HepG2 (cell line): ENCODE data around the gene C11orf21. TPM values are rescaled to one million over a fixed set of nuclear protein-coding genes. Genes with fewer than 3 reads are reported as not detected.

Experiments used
- ATF3 ChIP-seq: sonication (generic); formaldehyde crosslinking; IDR thresholded peaks from 2 replicates; pipeline ENCODE4 v1.4.0; 2020; ENCODE audit warnings: missing genetic modification reagents
- HIVEP1 ChIP-seq: sonication (generic); formaldehyde crosslinking; IDR thresholded peaks from 2 replicates; pipeline ENCODE4 v1.4.0; 2020; ENCODE audit warnings: mild to moderate bottlenecking, missing genetic modification reagents
- HNRNPH1 ChIP-seq: fragments of 200-400 bp; formaldehyde crosslinking; optimal IDR thresholded peaks from 2 replicates; pipeline ENCODE3; 2017; ENCODE audit warnings: mild to moderate bottlenecking, low read depth, low read length
- KDM6A ChIP-seq: IDR thresholded peaks from 2 replicates; pipeline ENCODE4 v1.6.1; 2016; ENCODE audit warnings: low read depth
- MIER3 ChIP-seq: IDR thresholded peaks from 2 replicates; pipeline ENCODE4 v1.6.1; 2016; ENCODE audit warnings: missing compliant biosample characterization, borderline replicate concordance
- NCOA5 ChIP-seq: sonication (generic); formaldehyde crosslinking; IDR thresholded peaks from 2 replicates; pipeline ENCODE4 v1.4.0; 2020; ENCODE audit warnings: missing genetic modification reagents
- POGZ ChIP-seq: sonication (generic); formaldehyde crosslinking; IDR thresholded peaks from 2 replicates; pipeline ENCODE4 v1.4.0; 2020; ENCODE audit warnings: mild to moderate bottlenecking, missing genetic modification reagents
- RORA ChIP-seq: sonication (generic); formaldehyde crosslinking; IDR thresholded peaks from 2 replicates; pipeline ENCODE4 v1.5.0; 2020; ENCODE audit warnings: mild to moderate bottlenecking, missing genetic modification reagents, moderate library complexity
- SCMH1 ChIP-seq: sonication (generic); formaldehyde crosslinking; IDR thresholded peaks from 2 replicates; pipeline ENCODE4 v1.9.0; 2021; ENCODE audit warnings: missing genetic modification reagents, mild to moderate bottlenecking, borderline replicate concordance
- SNAI1 ChIP-seq: sonication (generic); formaldehyde crosslinking; IDR thresholded peaks from 2 replicates; pipeline ENCODE4 v1.5.0; 2020; ENCODE audit warnings: mild to moderate bottlenecking, missing genetic modification reagents, borderline replicate concordance
- TAF1 ChIP-seq: sonication (generic); formaldehyde crosslinking; IDR thresholded peaks from 2 replicates; pipeline ENCODE4 v1.4.0; 2020; ENCODE audit warnings: missing genetic modification reagents
- TOE1 ChIP-seq: sonication (generic); formaldehyde crosslinking; IDR thresholded peaks from 2 replicates; pipeline ENCODE4 v1.4.0; 2020; ENCODE audit warnings: mild to moderate bottlenecking, missing genetic modification reagents
- YEATS2 ChIP-seq: sonication (generic); formaldehyde crosslinking; IDR thresholded peaks from 2 replicates; pipeline ENCODE4 v1.4.0; 2020; ENCODE audit warnings: missing genetic modification reagents, borderline replicate concordance
- ZBTB7A ChIP-seq: sonication (generic); formaldehyde crosslinking; IDR thresholded peaks from 2 replicates; pipeline ENCODE4 v1.8.0; 2022; ENCODE audit warnings: mild to moderate bottlenecking, missing genetic modification reagents
- ZFP41 ChIP-seq: sonication (generic); formaldehyde crosslinking; IDR thresholded peaks from 2 replicates; pipeline ENCODE4 v1.4.0; 2020; ENCODE audit warnings: mild to moderate bottlenecking, missing genetic modification reagents, borderline replicate concordance
- ZNF281 ChIP-seq: sonication (generic); formaldehyde crosslinking; IDR thresholded peaks from 2 replicates; pipeline ENCODE4 v1.4.0; 2020; ENCODE audit warnings: missing genetic modification reagents, borderline replicate concordance
- ZNF432 ChIP-seq: sonication (generic); formaldehyde crosslinking; IDR thresholded peaks from 2 replicates; pipeline ENCODE4 v1.5.0; 2020; ENCODE audit warnings: missing genetic modification reagents, mild to moderate bottlenecking, borderline replicate concordance
- ZNF550 ChIP-seq: sonication (generic); formaldehyde crosslinking; IDR thresholded peaks from 2 replicates; pipeline ENCODE4 v1.4.0; 2020; ENCODE audit warnings: mild to moderate bottlenecking, missing genetic modification reagents, borderline replicate concordance
- ZNF7 ChIP-seq: IDR thresholded peaks from 2 replicates; pipeline ENCODE4 v1.6.1; 2016; ENCODE audit warnings: missing biosample characterization, missing genetic modification reagents
- ZNF747 ChIP-seq: sonication (generic); formaldehyde crosslinking; IDR thresholded peaks from 2 replicates; pipeline ENCODE4 v1.8.1; 2023; ENCODE audit warnings: missing genetic modification reagents, mild to moderate bottlenecking, borderline replicate concordance
- ZNF75D ChIP-seq: sonication (generic); formaldehyde crosslinking; IDR thresholded peaks from 2 replicates; pipeline ENCODE4 v1.8.1; 2023; ENCODE audit warnings: missing genetic modification reagents, mild to moderate bottlenecking, borderline replicate concordance
- ZNF761 ChIP-seq: sonication (generic); formaldehyde crosslinking; conservative IDR thresholded peaks from 2 replicates; pipeline ENCODE4 v1.4.0; 2020; ENCODE audit warnings: mild to moderate bottlenecking, missing genetic modification reagents
- polyA plus RNA-seq, 8 experiments: library from polyadenylated mRNA; depleted of rRNA in 3 of 8; stranded (reverse) in 7 of 8; unstranded in 1 of 8; fragments of >200 nt; fragmentation: Illumina TruSeq in 4 of 8; extraction: Trizol in 4 of 8; gene quantifications; 2 replicates each; pipeline versions ENCODE4 v1.2.1 to v1.2.3, GENCODE V29; 2011 to 2016; ENCODE audit warnings: low read depth in 4 of 8, missing spikeins in 1 of 8, mixed read lengths in 1 of 8; ENCODE audit not compliant: insufficient read depth in 1 of 8
- total RNA-seq, 5 experiments: library from RNA; depleted of rRNA; stranded (reverse); fragments of >200 nt; fragmentation: Illumina TruSeq; extraction: Trizol; gene quantifications; 2 replicates each; pipeline ENCODE4 v1.2.3, GENCODE V29; 2016; ENCODE audit warnings: low read depth in 1 of 5
- TF ChIP-seq, protein P1 (sequence below): IDR thresholded peaks from 2 replicates; pipeline ENCODE4 v1.6.1; 2016
- TF ChIP-seq, protein P2 (sequence below): conservative IDR thresholded peaks from 2 replicates; pipeline ENCODE4 v1.6.1; 2018; ENCODE audit warnings: missing genetic modification reagents

Gene C11orf21
- total and polyA plus RNA-seq, 2 of the 13 experiments (the other 11 are each of a cell fraction or from before 2014, with no cell fraction given) = 0.08 TPM; not detected in 1

GRCh38 chr11:2268729-2269600 lies 32.8 kb downstream of the C11orf21 start (continued):
- TF ChIP-seq ZNF550 (CRISPR knock-in tag) = no peak
- TF ChIP-seq, protein P1, sequence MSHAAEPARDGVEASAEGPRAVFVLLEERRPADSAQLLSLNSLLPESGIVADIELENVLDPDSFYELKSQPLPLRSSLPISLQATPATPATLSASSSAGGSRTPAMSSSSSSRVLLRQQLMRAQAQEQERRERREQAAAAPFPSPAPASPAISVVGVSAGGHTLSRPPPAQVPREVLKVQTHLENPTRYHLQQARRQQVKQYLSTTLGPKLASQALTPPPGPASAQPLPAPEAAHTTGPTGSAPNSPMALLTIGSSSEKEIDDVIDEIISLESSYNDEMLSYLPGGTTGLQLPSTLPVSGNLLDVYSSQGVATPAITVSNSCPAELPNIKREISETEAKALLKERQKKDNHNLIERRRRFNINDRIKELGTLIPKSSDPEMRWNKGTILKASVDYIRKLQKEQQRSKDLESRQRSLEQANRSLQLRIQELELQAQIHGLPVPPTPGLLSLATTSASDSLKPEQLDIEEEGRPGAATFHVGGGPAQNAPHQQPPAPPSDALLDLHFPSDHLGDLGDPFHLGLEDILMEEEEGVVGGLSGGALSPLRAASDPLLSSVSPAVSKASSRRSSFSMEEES (CRISPR knock-in tag) = peak; percentile 54; the same call in 1 of the 2 replicates
- no peak for TF ChIP-seq ZNF75D (CRISPR knock-in tag)
- TF ChIP-seq ZNF761 = peak; percentile 62; the same call in 1 of the 2 replicates
- TF ChIP-seq ZNF747 (CRISPR knock-in tag) = no peak
- no peak for TF ChIP-seq RORA (CRISPR knock-in tag)
- TF ChIP-seq HNRNPH1 = no peak
- TF ChIP-seq ZNF7 (CRISPR knock-in tag) = no peak
- no peak for TF ChIP-seq SCMH1
- no peak for TF ChIP-seq ZBTB7A
- no peak for TF ChIP-seq NCOA5 (CRISPR knock-in tag)
- TF ChIP-seq TOE1 (CRISPR knock-in tag) = 0 out of 2 replicates have a peak, but pooled peaks have one; percentile 57
- no peak for TF ChIP-seq ZFP41 (CRISPR knock-in tag)
- no peak for TF ChIP-seq YEATS2
- no peak; the same call in 1 of the 2 replicates for TF ChIP-seq MIER3 (CRISPR knock-in tag)
- TF ChIP-seq HIVEP1 (CRISPR knock-in tag) = 0 out of 2 replicates have a peak, but pooled peaks have one; percentile 18
- no peak for TF ChIP-seq ZNF281
- no peak for TF ChIP-seq ATF3
- TF ChIP-seq, protein P2, sequence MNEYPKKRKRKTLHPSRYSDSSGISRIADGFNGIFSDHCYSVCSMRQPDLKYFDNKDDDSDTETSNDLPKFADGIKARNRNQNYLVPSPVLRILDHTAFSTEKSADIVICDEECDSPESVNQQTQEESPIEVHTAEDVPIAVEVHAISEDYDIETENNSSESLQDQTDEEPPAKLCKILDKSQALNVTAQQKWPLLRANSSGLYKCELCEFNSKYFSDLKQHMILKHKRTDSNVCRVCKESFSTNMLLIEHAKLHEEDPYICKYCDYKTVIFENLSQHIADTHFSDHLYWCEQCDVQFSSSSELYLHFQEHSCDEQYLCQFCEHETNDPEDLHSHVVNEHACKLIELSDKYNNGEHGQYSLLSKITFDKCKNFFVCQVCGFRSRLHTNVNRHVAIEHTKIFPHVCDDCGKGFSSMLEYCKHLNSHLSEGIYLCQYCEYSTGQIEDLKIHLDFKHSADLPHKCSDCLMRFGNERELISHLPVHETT (CRISPR knock-in tag) = peak; percentile 68
- TF ChIP-seq TAF1 = no peak; the same call in 1 of the 2 replicates
- TF ChIP-seq SNAI1 (CRISPR knock-in tag) = no peak
- TF ChIP-seq POGZ = peak; percentile 38; the same call in 1 of the 2 replicates
- no peak for TF ChIP-seq ZNF432 (CRISPR knock-in tag)
- TF ChIP-seq KDM6A = no peak
